Measurements from ENCODE around the gene COL18A1.
"Not testable (repeated sequence)": the region's sequence is repeated elsewhere in the genome, so short reads cannot be mapped to it uniquely, and the experiment has no call there.

Gene COL18A1

DNA sequence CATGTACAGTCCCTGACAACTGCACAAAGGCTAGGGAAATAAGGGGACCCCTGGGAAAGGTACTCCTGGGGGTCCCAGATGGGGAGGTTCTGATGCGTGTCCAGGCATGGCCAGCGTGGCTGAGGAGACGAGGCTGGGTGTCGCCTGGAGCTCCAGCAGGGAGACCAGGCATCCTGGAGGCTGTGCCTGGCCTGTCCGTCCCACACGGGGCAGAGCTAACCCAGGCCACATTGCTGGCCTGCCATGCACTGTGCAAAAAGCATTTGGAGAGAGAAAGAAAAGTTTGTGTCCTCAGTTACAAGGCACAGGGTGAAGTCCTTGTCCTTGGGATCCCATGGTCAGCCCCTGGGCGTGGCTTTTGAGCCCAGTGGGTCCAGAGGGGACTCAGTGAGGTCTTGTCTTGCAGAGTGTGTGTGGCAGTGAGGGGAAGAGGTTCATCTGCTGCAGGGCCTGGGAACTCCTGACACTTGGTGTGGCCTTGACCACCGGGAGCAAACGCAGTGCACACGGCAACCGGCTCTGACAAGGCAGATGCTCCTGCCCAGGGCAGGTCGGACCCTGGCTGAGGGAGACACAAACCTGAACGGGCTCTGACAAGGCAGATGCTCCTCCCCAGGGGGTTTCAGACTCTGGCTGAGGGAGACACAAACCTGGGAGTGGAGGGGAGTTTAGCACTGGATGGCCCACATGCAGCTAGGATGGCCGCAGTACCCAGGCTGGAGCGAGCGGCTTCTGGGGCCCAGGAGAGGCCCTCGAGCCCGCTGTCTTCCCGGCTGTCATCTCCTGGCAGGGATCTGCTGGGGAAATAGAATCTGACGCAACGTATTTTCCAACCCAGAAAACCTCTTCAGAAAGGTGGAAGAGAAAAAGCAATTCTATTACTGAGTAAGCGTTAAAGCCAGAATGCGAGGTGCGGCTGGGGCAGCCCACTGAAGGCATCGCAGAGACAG is 37.3 kb upstream of the COL18A1 start:
- no peak for DNase-seq

- DNase-seq, result not testable (repeated sequence)
Observed at GRCh38 chr21:45369018-45369417, 35.9 kb upstream of the COL18A1 start.

DNA sequence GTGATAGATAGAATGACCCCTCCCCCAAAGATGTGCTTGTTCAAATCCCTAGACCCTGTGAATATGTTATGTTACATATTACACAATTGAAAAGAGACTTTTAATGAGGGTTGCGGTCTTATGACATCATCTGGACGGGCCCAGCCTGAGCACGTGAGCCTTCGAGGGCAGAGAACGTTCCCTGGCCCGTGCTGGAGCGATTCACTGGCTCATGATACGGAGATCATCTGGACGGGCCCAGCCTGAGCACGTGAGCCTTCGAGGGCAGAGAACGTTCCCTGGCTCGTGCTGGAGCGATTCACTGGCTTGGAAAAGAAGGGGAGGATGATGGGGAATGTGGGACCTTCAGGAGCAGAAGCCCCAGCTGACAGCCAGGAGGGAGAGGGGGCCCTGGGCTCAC is 34.4 kb upstream of the COL18A1 start:
- DNase-seq, result no peak

- DNase-seq, result no peak
Observed at GRCh38 chr21:45371081-45371480, 33.9 kb upstream of the COL18A1 start.

GRCh38 chr21:45371655-45372054 is 33.3 kb upstream of the COL18A1 start:
- DNase-seq, result no peak

GRCh38 chr21:45372732-45373355 is 32.1 kb upstream of the COL18A1 start:
- no peak for DNase-seq

DNA sequence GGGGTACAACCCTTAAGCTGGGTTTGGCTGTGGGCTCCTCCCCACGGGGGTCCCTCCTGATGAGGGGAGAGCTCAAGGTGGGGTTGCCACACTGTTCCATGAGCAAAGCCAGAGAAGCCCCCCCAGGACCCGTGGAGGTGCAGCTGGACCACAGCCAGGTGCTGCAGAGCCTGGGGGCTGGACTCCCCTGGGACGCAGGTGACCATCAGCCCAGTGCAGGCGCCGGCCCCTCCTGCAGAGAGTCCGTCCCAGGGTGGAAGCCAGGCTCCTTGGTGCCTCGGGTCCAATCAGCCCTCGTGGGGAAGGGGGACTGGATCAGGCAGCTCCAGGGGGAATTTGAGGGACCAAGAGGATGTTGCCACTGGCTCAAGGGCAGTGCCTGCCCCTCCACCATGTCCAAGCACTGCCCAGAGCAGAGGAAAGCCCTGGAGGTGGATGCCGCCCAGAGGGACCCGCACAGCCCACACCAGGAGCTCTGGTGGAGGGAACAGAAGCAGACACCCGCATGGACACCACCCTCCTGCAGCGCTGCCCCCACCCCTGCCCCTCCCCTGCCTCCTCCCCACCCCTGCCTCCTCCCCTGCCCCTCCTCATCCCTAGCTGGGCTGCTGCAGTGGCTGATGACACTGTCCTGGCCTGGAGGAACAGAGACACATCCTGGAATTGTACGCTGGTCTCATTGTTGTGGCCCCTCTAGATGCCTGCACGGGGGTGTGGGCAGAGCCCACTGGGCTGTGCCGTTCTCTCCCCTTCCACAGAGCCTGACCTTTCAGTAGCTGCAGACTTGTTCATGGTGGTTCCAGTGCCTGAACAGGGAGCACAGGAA is 30.8 kb upstream of the COL18A1 start:
- DNase-seq, result no peak

- DNase-seq, result no peak
Observed at GRCh38 chr21:45374826-45375455, 30.0 kb upstream of the COL18A1 start.

GRCh38 chr21:45376459-45377324 is 28.3 kb upstream of the COL18A1 start:
- DNase-seq, result no peak

GRCh38 chr21:45377325-45377709 is 27.6 kb upstream of the COL18A1 start:
- no peak for DNase-seq

DNA sequence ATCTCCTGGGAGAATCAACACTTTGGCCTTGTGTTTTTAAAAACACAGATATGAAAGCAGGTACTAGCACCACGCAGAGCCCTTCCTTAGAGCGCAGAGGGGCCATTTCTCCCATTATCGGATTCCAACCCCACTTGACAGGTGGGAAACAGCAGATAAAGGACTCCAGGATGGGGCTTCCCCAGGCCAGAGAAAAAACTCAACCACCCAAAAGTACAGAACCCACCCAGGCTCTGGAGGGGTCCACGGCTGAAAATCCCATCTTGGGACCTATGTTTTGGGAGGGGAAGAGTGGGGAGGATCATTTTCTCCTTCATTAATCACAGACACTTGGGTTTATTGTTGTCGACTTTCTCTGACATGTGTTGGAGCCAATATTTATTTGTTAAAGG is 27.1 kb upstream of the COL18A1 start:
- no peak for DNase-seq

GRCh38 chr21:45378258-45378966 is 26.6 kb upstream of the COL18A1 start:
- no peak for DNase-seq

- DNase-seq, result no peak
Observed at GRCh38 chr21:45379171-45379900, 25.6 kb upstream of the COL18A1 start.

DNA sequence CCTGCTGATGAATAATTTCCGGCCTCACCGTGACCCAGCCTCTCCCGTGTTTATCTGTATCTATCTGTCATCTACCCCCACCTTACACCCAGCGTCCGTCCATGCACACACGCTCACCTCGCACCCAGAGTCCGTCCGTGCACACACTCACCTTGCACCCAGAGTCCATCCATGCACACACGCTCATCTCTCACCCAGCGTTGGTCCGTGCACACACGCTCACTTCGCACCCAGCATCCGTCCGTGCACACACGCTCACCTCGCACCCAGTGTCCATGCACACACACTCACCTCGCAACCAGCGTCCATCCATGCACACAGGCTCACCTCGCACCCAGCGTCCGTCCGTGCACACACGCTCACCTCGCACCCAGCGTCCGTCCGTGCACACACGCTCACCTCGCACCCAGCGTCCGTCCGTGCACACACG is 25.0 kb upstream of the COL18A1 start:
- no peak for DNase-seq

DNA sequence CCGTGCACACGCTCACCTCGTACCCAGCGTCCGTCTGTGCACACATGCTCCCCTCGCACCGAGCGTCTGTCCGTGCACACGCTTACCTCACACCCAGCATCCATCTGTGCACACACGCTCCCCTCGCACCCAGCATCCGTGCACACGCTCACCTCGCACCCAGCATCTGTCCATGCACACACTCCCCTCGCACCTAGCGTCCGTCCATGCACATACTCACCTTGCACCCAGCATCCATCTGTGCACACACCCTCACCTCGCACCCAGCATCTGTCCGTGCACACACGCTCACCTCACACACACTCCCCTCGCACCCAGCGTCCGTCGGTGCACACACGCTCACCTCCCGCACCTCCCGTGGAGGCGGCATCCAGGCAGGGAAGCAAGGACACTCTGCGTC is 24.4 kb upstream of the COL18A1 start:
- no peak for DNase-seq

GRCh38 chr21:45381036-45381787 is 23.8 kb upstream of the COL18A1 start:
- DNase-seq, result no peak

GRCh38 chr21:45381865-45382696 is 22.9 kb upstream of the COL18A1 start:
- no peak for DNase-seq

GRCh38 chr21:45382697-45382997 is 22.3 kb upstream of the COL18A1 start:
- no peak for DNase-seq

- no peak for DNase-seq
Observed at GRCh38 chr21:45383111-45383614, 21.8 kb upstream of the COL18A1 start.

All from DMS79 treated with DMSO at 0.1 percent for 48 hours (cell line).